Stimulated activated CD8-positive, alpha-beta memory T cell treated with anti-CD3 and anti-CD28 coated beads, Interleukin-12 subunit alpha, Interleukin-12 subunit beta, amount 100 ng/mL, for 4 hours (primary cell): ENCODE measurements around the gene CD93.

Experiments
- DNase-seq: peaks from one replicate; pipeline ENCODE4 v3.0.0-alpha.2; 2020; ENCODE audit warnings: low read depth

Gene CD93

GRCh38 chr20:23097636-23098580, 11.8 kb upstream of the CD93 start:
- DNase-seq = no peak

GRCh38 chr20:23096986-23097520, 10.9 kb upstream of the CD93 start:
- no peak for DNase-seq

GRCh38 chr20:23096097-23096496, 10.0 kb upstream of the CD93 start:
- DNase-seq = no peak

- DNase-seq = no peak
These were observed 9.4 kb upstream of the CD93 start for GRCh38 chr20:23095499-23095898.

GRCh38 chr20:23094927-23095326, 8.8 kb upstream of the CD93 start:
- no peak for DNase-seq

- no peak for DNase-seq
These were observed 8.2 kb upstream of the CD93 start for GRCh38 chr20:23094213-23094896.

GRCh38 chr20:23093613-23094012, 7.5 kb upstream of the CD93 start:
- no peak for DNase-seq

GRCh38 chr20:23092861-23093495, 6.9 kb upstream of the CD93 start:
- DNase-seq = no peak

- no peak for DNase-seq
These were observed 6.2 kb upstream of the CD93 start for GRCh38 chr20:23092384-23092756.

GRCh38 chr20:23091721-23092383, 5.7 kb upstream of the CD93 start:
- no peak for DNase-seq

GRCh38 chr20:23090878-23091277, 4.8 kb upstream of the CD93 start:
- DNase-seq = no peak

GRCh38 chr20:23090147-23090546, 4.0 kb upstream of the CD93 start:
- no peak for DNase-seq

- no peak for DNase-seq
These were observed 2.7 kb upstream of the CD93 start for GRCh38 chr20:23088866-23089265.

GRCh38 chr20:23087587-23088251, 1.6 kb upstream of the CD93 start:
- no peak for DNase-seq

GRCh38 chr20:23086931-23087411, 847 bp upstream of the CD93 start:
- DNase-seq = no peak

GRCh38 chr20:23085436-23086055, 578 bp downstream of the CD93 start:
- no peak for DNase-seq

GRCh38 chr20:23084845-23085365, 1.2 kb downstream of the CD93 start:
- DNase-seq = no peak

- no peak for DNase-seq
These were observed 1.8 kb downstream of the CD93 start for GRCh38 chr20:23084282-23084844.

GRCh38 chr20:23083553-23084220, 2.4 kb downstream of the CD93 start:
- DNase-seq = no peak
